GM18909 (cell line): ENCODE measurements around the gene AFF1.
"Not testable (repeated sequence)": the region's sequence is repeated elsewhere in the genome, so short reads cannot be mapped to it uniquely, and the experiment has no call there.

ENCODE experiments used
- ATAC-seq: cut with Tn5 transposase; IDR thresholded peaks from one replicate; pipeline ENCODE4 v1.9.1; 2021; ENCODE audit warnings: mild to moderate bottlenecking; ENCODE audit not compliant: unreplicated experiment, poor library complexity

Gene AFF1

DNA sequence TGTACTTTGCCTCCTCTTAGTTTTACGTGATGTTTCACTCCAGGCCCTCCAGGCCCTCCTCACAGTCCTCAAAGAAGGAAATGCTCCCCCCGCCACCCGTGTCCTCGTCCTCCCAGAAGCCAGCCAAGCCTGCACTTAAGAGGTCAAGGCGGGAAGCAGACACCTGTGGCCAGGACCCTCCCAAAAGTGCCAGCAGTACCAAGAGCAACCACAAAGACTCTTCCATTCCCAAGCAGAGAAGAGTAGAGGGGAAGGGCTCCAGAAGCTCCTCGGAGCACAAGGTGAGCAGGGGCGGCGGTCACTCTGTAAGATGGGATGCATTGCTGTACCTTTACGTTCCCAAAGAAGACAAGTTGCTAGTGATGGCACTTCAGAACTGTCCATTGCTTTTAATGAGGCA is 191.2 kb downstream of the AFF1 start:
- no peak for ATAC-seq

DNA sequence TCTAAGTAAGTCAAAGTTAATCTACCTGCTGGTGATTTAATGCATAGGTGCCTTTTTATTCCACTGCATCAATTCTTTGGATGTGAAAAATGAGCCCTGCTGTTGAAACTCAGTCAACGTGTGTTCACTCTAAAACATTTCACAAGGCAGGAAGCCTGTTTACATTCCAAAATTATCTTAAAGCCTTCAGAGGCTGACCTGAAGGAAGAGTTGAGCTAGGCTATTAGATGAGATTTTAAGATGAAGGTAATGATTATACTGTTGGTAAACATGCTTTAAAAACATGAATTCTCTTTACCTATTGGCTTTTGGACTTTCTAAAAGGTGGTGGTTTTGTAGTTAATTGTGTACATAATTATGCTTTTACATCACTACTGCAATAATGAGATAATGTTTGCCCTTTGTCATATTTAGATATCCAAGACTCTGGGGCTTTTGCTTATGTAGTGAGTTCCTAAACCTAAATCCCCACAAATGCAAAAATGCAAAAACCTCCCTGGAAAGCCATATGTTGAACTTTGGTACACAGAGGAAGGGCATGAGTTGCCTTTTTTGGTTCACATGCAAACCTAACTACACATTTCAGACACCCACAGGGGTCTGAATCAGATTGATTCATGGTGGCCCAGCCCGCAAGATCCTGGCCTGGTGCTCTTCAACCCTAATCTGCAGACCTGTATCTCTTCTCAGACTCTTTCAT is 193.3 kb downstream of the AFF1 start:
- ATAC-seq, result no peak

DNA sequence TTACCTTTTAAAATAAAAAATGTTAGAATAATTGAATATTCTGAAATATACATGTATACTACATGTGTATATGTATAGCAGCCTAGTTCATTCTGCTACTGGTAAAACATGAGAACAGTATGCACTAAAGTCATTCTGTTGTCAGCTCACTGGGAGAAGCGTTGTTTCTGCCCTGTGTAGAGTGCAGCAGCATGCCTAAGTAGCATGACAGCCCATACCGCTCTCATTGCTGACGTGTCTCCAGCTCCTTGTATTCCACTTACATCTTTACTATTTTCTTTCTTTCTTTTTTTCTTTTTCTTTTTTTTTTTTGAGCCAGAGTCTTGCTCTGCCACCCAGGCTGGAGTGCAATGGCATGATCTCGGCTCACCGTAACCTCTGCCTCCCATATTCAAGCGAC is 194.9 kb downstream of the AFF1 start:
- no peak for ATAC-seq

DNA sequence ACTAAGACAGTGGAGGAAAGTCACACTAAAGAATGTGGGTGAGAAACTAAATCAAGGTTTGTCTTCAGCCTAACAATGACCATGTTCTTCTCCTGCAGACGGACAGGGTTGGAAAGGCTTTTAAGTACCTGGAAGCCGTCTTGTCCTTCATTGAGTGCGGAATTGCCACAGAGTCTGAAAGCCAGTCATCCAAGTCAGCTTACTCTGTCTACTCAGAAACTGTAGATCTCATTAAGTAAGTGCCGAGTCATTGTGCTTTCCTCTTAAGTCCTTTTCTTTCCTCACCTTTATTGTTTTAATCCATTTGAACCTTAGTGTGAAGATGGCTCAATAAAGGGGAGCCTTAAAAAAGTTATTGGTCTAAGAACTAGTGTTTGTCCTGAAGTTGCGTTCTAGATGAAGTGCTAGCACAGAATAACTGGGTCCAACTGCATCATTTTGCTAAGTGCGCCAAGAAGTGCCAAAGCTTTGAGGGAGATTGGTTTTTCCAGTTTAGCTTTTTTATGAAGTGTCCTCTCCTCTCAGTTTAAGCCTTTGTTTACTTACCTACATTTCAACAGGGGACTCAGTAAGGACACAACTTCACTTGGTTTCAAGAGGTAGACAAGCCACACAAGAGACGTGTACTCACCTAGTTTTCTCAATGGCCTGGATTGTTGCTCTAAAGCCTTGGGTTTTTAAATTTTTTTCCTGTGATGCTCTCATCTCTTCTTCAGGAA is 196.3 kb downstream of the AFF1 start:
- no peak for ATAC-seq

DNA sequence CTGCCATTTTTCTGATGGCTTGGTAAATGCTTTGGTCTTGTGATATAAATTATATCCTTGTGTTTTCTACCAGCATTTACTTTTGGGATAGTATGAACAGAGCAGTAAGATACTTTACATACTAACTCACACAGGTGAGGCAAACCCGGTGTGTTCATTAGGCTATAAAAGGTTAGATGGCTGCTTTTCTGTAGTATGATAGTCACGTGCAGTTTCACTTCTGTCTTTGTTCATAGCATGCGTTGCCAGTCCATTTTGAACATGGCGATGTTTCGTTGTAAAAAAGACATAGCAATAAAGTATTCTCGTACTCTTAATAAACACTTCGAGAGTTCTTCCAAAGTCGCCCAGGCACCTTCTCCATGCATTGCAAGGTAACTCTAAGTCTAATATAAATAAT is 197.2 kb downstream of the AFF1 start:
- ATAC-seq, result no peak

DNA sequence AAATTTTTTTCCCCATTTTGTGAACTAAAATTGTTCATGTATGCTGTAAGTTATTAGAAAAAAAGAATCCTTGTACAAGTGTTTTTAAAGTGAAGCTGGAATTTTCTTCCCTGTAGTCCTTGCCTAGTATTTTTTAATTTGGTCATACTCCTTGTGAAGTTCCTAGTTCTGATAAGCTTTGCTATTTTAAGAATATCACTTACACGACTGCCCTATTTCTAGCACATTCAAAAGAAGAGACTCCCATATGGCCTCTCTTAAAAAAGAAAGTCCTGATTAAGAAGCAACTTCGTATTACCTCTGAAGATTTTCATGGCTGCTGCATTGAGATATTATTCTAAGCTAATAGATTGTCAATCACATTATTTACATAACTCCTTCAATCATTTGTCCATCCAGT is 198.4 kb downstream of the AFF1 start:
- no peak for ATAC-seq

DNA sequence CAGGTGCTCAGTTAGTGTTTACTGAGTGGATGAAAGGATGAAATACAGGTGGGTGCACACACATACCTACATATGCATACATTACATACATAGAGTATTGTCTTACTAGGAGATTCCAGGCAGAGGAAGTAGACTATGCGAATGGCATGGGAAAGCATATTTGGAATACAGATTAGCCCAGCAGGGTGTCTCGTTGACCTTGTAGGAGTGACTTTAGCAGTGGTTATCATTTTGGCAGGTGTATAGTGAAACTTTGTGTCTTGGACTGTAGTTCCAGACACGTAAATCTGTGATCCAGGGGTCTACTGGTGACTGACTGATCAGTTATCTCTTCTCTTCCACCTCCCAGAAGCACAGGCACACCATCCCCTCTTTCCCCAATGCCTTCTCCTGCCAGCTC is 199.3 kb downstream of the AFF1 start:
- no peak for ATAC-seq

DNA sequence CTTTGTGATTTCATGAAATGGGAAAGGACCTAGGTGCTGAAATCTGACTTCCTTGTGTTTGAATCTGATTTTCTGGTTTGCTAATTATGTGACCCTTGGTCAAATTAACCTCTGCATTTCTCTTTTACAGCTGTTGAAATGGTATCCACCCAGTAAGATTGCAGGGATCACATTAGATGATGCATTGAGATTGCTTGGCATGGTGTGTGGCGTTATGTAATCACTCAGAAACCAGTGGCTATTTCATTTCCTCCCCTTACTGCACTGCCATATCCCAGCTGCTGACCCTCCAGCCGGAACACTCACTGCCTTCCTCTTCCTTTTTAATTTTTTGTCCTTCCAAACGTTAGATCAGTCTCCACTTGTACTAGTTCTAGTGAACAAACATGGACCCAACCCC is 206.6 kb downstream of the AFF1 start:
- no peak for ATAC-seq

DNA sequence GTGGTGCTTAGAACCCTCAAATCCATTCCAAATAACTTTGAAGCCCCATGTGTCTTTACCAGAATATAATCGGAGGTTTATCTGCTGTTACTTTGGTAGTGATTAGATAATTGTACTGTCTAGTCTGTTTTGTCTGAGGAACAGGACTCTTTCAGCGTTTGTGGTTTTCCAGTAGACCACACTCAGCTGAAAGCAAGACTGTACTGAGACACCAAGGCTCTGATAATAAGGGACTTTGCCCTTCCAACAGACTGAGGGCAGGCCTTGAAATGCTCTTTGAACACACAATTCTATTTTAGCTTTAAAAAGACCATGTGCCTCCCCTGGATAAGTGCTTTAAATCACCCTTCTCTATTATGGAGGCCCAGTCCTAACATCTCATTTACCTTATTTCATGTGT is 209.5 kb downstream of the AFF1 start:
- ATAC-seq, result peak; percentile 45

DNA sequence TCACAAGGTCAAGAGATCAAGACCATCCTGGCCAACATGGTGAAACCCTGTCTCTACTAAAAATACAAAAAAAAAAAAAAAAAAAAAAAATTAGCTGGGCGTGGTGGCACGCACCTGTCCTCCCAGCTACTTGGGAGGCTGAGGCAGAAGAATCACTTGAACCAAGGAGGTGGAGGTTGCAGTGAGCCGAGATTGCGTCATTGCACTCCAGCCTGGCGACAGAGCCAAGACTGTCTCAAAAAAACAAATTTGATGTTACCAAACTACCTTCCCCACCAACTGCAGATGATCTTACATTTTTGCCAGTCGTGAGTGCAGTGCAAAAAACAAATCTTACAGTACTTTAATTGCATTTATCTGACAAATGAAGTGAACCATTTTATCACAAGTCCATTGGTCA is 211.1 kb downstream of the AFF1 start:
- not testable (repeated sequence) for ATAC-seq

DNA sequence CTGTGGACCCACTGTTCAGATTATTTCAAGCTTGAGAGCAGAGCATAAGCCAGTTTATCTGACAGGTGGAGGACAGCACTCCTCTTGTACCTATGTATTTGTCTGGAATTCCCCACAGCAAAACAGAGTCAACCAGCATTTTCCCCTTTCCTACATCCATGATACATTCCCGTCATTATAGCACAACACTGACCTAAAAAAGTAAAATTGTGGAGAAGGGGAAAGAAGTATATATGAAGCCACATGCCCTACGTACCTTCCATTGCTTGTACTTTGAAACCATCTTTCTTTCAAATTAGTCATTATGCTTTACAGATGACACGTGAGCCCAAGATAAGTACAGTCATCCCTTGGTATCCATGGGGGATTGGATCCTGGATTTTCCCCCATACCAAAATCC is 212.3 kb downstream of the AFF1 start:
- no peak for ATAC-seq

DNA sequence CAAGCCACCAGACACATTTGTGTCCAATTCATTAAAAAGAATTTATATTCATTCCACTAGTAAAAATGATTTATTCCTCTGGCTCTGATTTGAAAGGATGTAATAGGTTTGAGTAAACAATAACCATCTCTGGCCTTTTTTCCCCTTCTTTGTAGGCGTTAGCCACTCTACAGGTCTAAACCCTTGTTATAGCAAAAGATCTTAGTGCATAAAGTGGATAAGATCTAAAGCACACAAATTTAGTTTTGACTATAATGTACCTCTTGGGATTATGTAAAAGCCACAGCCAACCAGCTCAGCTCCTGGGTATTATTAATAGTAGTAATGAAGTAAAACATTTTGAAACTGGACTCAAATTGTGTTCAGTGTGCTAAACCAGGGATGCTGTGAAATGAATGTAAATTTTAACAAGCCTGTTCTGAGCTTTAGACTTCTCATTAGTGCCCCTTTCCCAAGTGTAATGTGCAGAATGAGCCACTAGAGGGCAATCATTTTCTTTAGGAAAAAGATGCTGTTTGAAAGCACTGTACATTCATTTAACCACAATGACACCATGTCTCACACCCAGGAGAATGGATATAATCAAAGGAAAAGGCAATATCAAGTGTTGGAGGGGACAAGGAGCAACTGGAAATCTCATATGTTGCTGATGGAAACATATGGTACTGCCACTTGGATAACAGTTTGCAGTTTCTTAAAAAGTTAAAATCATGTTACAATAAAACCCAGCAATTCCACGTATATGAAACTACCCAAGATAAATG is 215.9 kb downstream of the AFF1 start:
- peak; percentile 60 for ATAC-seq

DNA sequence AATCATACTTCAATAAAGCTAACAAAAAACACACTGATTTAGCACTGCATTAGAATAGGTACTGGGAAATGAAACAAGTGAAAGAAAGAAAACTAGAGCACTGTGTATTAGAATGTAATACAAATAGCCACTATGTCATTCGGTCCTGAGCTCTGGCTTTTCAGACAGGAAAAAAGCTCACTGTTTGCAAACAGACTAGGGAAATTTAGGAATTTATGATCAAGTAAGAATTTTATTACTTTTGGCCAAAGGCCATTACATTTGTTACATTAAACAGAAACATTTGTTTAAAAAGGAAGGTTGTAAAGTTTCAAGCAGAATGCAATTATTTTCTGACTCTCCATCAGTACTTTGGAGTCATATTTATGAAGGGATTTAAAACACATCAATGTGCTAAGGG is 216.9 kb downstream of the AFF1 start:
- ATAC-seq, result no peak

DNA sequence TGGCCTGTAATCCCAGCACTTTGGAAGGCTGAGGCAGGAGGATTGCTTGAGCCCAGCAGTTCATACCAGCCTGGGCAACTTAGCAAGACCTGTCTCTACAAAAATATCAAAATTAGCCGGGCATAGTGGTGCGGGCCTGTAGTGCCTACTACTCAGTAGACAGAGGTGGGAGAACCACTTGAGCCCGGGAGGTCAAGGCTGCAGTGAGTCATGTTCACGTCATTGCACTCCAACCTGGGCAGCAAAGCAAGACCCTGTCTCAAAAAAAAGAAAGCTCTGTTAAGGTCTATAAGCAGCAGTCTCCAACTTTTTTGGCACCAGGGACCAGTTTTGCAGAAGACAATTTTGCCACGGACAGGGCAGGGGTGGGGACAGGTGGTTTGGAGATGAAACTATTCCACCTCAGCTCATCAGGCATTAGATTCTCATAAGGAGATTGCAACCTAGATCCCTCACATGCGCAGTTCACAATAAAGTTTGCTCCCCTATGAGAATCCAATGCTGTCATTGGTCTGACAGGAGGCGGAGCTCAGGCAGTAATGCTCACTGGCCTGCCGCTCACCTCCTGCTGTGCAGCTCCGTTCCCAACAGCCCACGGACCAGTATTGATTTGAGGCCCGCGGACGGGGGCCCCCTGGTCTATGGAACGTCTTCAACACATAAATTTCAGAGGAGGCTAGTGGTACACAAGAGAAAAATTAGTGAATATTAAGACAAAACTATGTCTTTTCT is 217.7 kb downstream of the AFF1 start:
- ATAC-seq, result no peak

DNA sequence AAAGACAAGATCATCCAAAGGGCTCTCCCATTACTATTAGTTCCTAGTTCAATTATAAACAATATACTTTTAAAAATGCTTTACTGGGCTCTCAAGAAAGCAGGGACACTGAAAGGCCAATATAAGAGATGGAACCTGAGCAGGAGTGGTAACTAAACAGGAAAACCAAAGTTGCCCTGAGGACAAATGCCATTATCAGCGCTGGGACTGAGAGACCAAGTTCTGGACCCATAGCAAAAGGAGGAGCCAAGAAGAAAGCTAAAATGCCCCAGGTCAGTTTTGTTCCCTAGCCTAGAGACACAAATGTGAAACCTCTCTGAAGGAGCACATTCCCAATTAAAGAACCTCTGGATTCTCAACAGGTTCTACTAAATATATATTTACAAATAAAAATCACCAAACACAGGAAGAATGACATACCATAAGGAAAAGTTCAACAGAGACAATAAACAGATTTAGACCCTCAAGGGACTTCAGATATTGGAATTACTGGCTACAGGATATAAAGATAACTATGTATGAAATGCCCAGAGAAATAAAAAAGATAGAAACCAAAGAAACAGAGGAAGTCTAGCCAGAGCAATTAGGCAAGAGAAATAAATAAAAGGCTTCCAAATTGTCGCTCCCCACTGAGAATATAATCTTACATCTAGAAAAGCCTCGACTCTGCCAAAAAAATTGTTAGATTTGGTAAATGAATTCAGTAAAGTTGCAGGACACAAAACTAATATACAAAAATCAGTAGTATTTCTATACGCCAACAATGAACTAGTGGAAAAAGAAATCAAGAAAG is 218.5 kb downstream of the AFF1 start:
- ATAC-seq, result no peak

DNA sequence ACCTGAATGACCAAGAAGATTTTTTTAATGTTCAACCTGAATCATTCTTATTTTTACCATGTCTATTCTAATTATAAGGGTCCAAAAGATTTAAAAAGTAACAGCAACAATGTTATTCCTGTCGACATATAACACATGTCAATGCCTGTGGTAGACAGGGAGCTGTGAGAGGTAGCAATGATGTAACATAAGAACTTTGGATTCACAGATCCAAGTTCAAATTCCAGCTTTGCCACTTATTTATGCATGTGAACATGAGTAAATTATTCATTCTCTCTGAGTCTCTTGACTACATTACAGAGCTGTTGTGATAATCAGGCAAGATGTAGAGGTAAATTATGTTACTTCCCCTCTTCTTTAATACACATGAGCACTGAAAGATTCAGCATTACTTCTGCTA is 231.1 kb downstream of the AFF1 start:
- ATAC-seq, result no peak

DNA sequence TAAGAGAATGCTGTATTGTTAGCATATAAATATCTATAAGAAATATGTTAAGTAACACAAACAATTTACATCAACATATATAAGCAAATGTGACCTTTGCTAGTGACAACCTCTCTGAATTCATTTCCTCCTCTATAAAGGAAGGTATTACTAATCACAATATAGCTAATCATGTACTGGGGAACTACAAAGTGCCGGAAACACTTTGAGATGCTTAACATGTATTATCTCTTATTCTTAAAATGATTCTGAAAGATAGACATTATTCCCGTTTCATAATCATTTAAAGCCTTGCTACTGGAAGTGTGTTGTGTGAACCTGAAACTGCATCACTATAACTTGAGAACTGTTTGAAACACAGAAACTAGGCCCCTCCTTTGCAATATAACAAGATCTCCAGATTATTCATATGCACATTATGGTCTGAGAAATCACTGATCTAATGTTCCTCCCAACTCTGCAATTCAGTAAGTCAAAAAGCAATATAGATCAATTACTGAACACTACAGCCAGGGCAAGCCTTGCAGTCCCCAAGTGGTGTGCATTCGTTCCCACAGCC is 231.6 kb downstream of the AFF1 start:
- no peak for ATAC-seq

DNA sequence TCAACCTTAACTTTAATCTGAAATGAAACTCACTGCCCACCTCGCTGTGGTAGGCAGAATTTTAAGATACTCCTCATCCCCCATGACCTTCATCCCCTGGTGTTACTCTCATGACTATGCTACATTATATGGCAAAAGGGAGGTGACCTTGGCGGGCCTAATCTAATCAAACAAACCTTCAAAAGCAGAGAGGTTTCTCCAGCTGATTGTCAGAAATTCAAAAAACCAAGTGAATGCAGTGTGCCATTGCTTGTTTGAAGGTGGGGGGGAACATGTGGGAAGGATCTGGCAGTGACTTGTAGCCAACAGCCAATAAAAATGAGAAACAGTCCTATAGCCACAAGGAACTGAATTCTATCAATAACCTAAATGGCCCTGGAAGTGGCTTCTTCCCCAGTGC is 237.1 kb downstream of the AFF1 start:
- ATAC-seq, result no peak

DNA sequence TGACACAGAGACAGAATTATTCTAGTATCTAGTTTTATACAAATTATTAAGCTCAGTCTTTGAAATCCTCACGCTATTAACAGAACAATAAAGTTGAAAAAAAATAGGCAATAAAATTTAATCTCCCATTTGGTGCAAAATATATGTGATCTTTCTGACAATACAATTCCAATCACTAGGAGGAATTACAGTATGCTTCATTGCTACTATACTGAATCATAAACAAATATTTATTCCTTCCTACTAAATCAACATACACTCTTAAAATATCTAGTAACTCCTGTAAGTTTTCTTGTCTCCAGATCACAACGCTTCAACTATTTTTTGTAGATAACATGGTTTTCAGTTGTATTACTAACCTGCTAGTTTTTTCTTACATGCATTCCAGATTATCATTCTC is 239.9 kb downstream of the AFF1 start:
- ATAC-seq, result no peak

DNA sequence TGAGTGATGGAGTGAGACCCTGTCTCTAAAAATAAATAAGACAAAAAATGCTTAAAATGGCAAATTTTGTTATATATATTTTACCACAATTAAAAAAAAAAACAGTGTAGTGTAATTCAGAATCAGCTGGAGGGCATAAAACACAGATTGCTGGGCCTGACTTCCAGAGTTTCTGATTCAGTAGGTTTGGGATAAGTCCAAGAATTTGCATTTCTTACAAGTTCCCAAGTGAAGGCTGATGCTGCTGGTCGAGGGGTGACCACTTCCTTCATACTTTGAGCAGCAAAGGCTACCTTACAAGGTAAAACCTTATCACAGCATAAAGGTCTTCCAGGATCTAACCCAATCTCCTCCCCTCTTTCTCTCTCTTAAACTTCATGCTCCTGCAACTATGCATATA is 244.9 kb downstream of the AFF1 start:
- no peak for ATAC-seq
